OCI-LY7 (cell line): ENCODE measurements around the gene HIF3A.

Experiments
- EZH2phosphoT487 ChIP-seq: fragments of 200-600 bp; sonication (generic); IDR thresholded peaks from 2 replicates; pipeline ENCODE4 v1.6.1; 2018; ENCODE audit warnings: low read depth, borderline replicate concordance, mild to moderate bottlenecking, mixed run types, antibody characterized with exemption, low read length, moderate library complexity, mixed read lengths
- TF ChIP-seq, protein P1 (sequence below): fragments of 200-600 bp; sonication (generic); conservative IDR thresholded peaks from 2 replicates; pipeline ENCODE4 v1.5.1; 2014; ENCODE audit warnings: mild to moderate bottlenecking, antibody characterized with exemption, low read length, moderate library complexity, mixed read lengths

DNA sequence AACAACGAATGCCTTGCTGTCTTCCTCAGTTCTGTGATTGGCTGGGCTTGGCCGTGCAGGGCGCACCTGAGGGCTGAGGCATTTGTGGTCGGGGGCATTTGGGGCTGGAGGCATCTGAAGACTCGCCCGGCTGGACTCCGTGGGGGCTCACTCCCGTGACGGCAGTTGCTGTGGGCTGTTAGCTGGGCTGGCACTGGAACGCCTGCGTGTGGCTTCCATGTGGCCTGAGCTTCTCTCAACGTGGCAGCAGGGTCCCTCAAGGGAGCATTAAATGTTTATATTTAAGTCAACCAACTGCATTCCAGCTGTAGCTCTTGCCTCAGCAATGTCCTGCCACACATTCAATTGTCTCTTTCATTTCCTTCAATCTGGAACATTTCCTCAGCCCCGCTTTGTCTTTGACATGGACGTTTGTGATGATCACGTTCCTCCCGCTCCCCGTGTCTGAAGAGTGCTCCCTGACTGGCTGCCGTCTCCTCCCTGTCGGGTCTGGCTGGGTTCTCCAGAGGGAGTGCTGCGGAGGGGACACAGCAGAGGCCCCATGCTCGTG lies 95.5 kb downstream of the HIF3A start:
- no peak for TF ChIP-seq EZH2phosphoT487
- TF ChIP-seq, protein P1, sequence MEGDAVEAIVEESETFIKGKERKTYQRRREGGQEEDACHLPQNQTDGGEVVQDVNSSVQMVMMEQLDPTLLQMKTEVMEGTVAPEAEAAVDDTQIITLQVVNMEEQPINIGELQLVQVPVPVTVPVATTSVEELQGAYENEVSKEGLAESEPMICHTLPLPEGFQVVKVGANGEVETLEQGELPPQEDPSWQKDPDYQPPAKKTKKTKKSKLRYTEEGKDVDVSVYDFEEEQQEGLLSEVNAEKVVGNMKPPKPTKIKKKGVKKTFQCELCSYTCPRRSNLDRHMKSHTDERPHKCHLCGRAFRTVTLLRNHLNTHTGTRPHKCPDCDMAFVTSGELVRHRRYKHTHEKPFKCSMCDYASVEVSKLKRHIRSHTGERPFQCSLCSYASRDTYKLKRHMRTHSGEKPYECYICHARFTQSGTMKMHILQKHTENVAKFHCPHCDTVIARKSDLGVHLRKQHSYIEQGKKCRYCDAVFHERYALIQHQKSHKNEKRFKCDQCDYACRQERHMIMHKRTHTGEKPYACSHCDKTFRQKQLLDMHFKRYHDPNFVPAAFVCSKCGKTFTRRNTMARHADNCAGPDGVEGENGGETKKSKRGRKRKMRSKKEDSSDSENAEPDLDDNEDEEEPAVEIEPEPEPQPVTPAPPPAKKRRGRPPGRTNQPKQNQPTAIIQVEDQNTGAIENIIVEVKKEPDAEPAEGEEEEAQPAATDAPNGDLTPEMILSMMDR: no peak
